HepG2 (cell line): ENCODE data around the gene CYSRT1. TPM values are rescaled to one million over a fixed set of nuclear protein-coding genes. Genes with fewer than 3 reads are reported as not detected.

Experiments used
- CTCF ChIP-seq: sonication (generic); formaldehyde crosslinking; IDR thresholded peaks from 2 replicates; pipeline ENCODE4 v1.5.0; 2020; ENCODE audit warnings: mild to moderate bottlenecking, missing genetic modification reagents, moderate library complexity
- DRAP1 ChIP-seq: IDR thresholded peaks from 2 replicates; pipeline ENCODE4 v1.6.1; 2016; ENCODE audit warnings: missing genetic modification reagents, missing compliant biosample characterization
- HDAC1 ChIP-seq: sonication (generic); formaldehyde crosslinking; IDR thresholded peaks from 2 replicates; pipeline ENCODE4 v1.5.1; 2020; ENCODE audit warnings: mild to moderate bottlenecking, missing genetic modification reagents
- HIC2 ChIP-seq: sonication (generic); formaldehyde crosslinking; IDR thresholded peaks from 2 replicates; pipeline ENCODE4 v1.9.0; 2022; ENCODE audit warnings: low read depth, missing genetic modification reagents
- JUNB ChIP-seq: sonication (generic); formaldehyde crosslinking; IDR thresholded peaks from 2 replicates; pipeline ENCODE4 v1.8.0; 2022; ENCODE audit warnings: missing genetic modification reagents, mild to moderate bottlenecking, borderline replicate concordance
- RFX5 ChIP-seq: IDR thresholded peaks from 2 replicates; pipeline ENCODE4 v1.6.1; 2011; ENCODE audit warnings: low read depth, low read length, improper control_type of control experiment
- RXRA ChIP-seq: sonication (generic); formaldehyde crosslinking; IDR thresholded peaks from 2 replicates; pipeline ENCODE4 v1.5.1; 2020; ENCODE audit warnings: missing genetic modification reagents
- SOX6 ChIP-seq, 2 experiments: fragments of 450-650 bp in 1 of 2; sonication (generic) in 1 of 2; formaldehyde crosslinking in 1 of 2; IDR thresholded peaks; 2 replicates each; pipeline versions ENCODE4 v1.4.0 to v1.6.1; 2017 to 2020; ENCODE audit warnings: antibody characterized with exemption in 1 of 2, mild to moderate bottlenecking in 1 of 2, missing genetic modification reagents in 1 of 2
- SP5 ChIP-seq: IDR thresholded peaks from 2 replicates; pipeline ENCODE4 v1.6.1; 2016; ENCODE audit warnings: low read depth, borderline replicate concordance
- SRSF1 ChIP-seq: fragments of 200-400 bp; formaldehyde crosslinking; optimal IDR thresholded peaks from 2 replicates; pipeline ENCODE3; 2017; ENCODE audit warnings: mild to moderate bottlenecking, low read depth, low read length, moderate library complexity
- UBTF ChIP-seq: sonication (generic); formaldehyde crosslinking; IDR thresholded peaks from 2 replicates; pipeline ENCODE4 v1.4.0; 2020; ENCODE audit warnings: mild to moderate bottlenecking, missing genetic modification reagents
- ZBTB46 ChIP-seq: sonication (generic); formaldehyde crosslinking; IDR thresholded peaks from 2 replicates; pipeline ENCODE4 v1.4.0; 2020; ENCODE audit warnings: mild to moderate bottlenecking, missing genetic modification reagents, borderline replicate concordance
- ZGPAT ChIP-seq: IDR thresholded peaks from 2 replicates; pipeline ENCODE4 v1.6.1; 2016; ENCODE audit warnings: mild to moderate bottlenecking
- ZNF124 ChIP-seq: sonication (generic); formaldehyde crosslinking; IDR thresholded peaks from 2 replicates; pipeline ENCODE4 v1.4.0; 2020; ENCODE audit warnings: missing genetic modification reagents
- ZNF282 ChIP-seq: fragments of 450-650 bp; IDR thresholded peaks from 2 replicates; pipeline ENCODE4 v1.6.1; 2018; ENCODE audit not compliant: partially characterized antibody
- ZNF329 ChIP-seq: sonication (generic); formaldehyde crosslinking; IDR thresholded peaks from 2 replicates; pipeline ENCODE4 v1.9.0; 2021; ENCODE audit warnings: low read depth, mild to moderate bottlenecking, missing genetic modification reagents
- ZNF432 ChIP-seq: sonication (generic); formaldehyde crosslinking; IDR thresholded peaks from 2 replicates; pipeline ENCODE4 v1.5.0; 2020; ENCODE audit warnings: missing genetic modification reagents, mild to moderate bottlenecking, borderline replicate concordance
- ZNF605 ChIP-seq: sonication (generic); formaldehyde crosslinking; IDR thresholded peaks from 2 replicates; pipeline ENCODE4 v1.8.0; 2022; ENCODE audit warnings: mild to moderate bottlenecking, missing genetic modification reagents
- ZNF746 ChIP-seq: sonication (generic); formaldehyde crosslinking; IDR thresholded peaks from 2 replicates; pipeline ENCODE4 v1.8.0; 2022; ENCODE audit warnings: mild to moderate bottlenecking, missing genetic modification reagents
- ZNF891 ChIP-seq: sonication (generic); formaldehyde crosslinking; IDR thresholded peaks from 2 replicates; pipeline ENCODE4 v1.5.0; 2020; ENCODE audit warnings: mild to moderate bottlenecking, missing genetic modification reagents
- polyA plus RNA-seq, 8 experiments: library from polyadenylated mRNA; depleted of rRNA in 3 of 8; stranded (reverse) in 7 of 8; unstranded in 1 of 8; fragments of >200 nt; fragmentation: Illumina TruSeq in 4 of 8; extraction: Trizol in 4 of 8; gene quantifications; 2 replicates each; pipeline versions ENCODE4 v1.2.1 to v1.2.3, GENCODE V29; 2011 to 2016; ENCODE audit warnings: low read depth in 4 of 8, missing spikeins in 1 of 8, mixed read lengths in 1 of 8; ENCODE audit not compliant: insufficient read depth in 1 of 8
- total RNA-seq, 5 experiments: library from RNA; depleted of rRNA; stranded (reverse); fragments of >200 nt; fragmentation: Illumina TruSeq; extraction: Trizol; gene quantifications; 2 replicates each; pipeline ENCODE4 v1.2.3, GENCODE V29; 2016; ENCODE audit warnings: low read depth in 1 of 5

The CYSRT1 gene
- total and polyA plus RNA-seq, 2 of the 13 experiments (the other 11 are each of a cell fraction or from before 2014, with no cell fraction given), result 1.5 to 2.1 TPM

GRCh38 chr9:137218754-137219271 is 6.2 kb upstream of the CYSRT1 start (continued):
- TF ChIP-seq SP5 (peak; percentile 99), ZGPAT (CRISPR knock-in tag) (0 out of 2 replicates have a peak, but pooled peaks have one; percentile 33), ZNF329 (CRISPR knock-in tag) (0 out of 2 replicates have a peak, but pooled peaks have one; percentile 46), SOX6 (IDR thresholded peaks at IDR 0.05) (no peak), SOX6 (CRISPR knock-in tag; IDR thresholded peaks at IDR 0.05) (peak; percentile 38; the same call in 1 of the 2 replicates), RXRA (peak; percentile 80; the same call in 1 of the 2 replicates), ZNF124 (CRISPR knock-in tag) (0 out of 2 replicates have a peak, but pooled peaks have one; percentile 60), SRSF1 (no peak), ZBTB46 (CRISPR knock-in tag) (no peak), HDAC1 (CRISPR knock-in tag) (peak; percentile 79), RFX5 (no peak), CTCF (CRISPR knock-in tag) (0 out of 2 replicates have a peak, but pooled peaks have one; percentile 3), ZNF746 (CRISPR knock-in tag) (peak; percentile 89; the same call in 1 of the 2 replicates), ZNF282 (no peak), ZNF891 (CRISPR knock-in tag) (peak; percentile 87), UBTF (CRISPR knock-in tag) (peak; percentile 65; the same call in 1 of the 2 replicates), DRAP1 (CRISPR knock-in tag) (peak; percentile 39; the same call in 1 of the 2 replicates), JUNB (CRISPR knock-in tag) (peak; percentile 86), HIC2 (CRISPR knock-in tag) (peak; percentile 91), ZNF432 (CRISPR knock-in tag) (no peak), ZNF605 (no peak)
